ENCODE data around the gene YARS1.

DNA sequence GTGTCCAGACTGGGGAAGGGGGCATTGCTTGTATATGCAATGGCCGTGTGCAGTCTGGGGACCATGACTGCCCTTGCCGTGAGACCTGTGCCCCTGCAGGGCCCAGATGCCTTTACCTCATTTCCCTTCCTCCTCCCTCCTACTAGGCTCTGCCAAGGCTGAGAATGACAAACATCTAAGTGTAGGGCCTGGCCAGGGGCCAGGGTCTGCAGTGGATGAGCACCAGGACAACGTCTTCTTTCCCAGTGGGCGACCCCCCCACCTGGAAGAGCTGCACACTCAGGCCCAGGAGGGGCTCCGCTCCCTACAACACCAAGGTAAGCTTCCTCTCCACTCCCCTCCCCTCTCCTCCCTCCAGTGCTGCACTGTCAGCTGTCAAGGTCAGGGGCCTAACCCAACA lies 49.5 kb downstream of the YARS1 start:
- TF ChIP-seq, protein P1, sequence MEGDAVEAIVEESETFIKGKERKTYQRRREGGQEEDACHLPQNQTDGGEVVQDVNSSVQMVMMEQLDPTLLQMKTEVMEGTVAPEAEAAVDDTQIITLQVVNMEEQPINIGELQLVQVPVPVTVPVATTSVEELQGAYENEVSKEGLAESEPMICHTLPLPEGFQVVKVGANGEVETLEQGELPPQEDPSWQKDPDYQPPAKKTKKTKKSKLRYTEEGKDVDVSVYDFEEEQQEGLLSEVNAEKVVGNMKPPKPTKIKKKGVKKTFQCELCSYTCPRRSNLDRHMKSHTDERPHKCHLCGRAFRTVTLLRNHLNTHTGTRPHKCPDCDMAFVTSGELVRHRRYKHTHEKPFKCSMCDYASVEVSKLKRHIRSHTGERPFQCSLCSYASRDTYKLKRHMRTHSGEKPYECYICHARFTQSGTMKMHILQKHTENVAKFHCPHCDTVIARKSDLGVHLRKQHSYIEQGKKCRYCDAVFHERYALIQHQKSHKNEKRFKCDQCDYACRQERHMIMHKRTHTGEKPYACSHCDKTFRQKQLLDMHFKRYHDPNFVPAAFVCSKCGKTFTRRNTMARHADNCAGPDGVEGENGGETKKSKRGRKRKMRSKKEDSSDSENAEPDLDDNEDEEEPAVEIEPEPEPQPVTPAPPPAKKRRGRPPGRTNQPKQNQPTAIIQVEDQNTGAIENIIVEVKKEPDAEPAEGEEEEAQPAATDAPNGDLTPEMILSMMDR (IDR thresholded peaks at IDR 0.05; ENCODE audit: poor library complexity, severe bottlenecking), result no peak
- TF ChIP-seq EP300 (conservative IDR thresholded peaks at IDR 0.05; ENCODE audit: poor library complexity, severe bottlenecking) (no peak), EZH2 (IDR thresholded peaks at IDR 0.05; ENCODE audit: borderline replicate concordance, insufficient read depth, low read length, poor library complexity, severe bottlenecking) (no peak), MXI1 (conservative IDR thresholded peaks at IDR 0.05; ENCODE audit: poor library complexity, severe bottlenecking) (no peak), POLR2AphosphoS5 (IDR thresholded peaks at IDR 0.05) (no peak), SMC3 (conservative IDR thresholded peaks at IDR 0.05; ENCODE audit: poor library complexity) (no peak)

All from neural cell (in vitro differentiated cells).